H54 (cell line): Measurements from ENCODE around the gene EFHC1.
"Not testable (repeated sequence)": the region's sequence is repeated elsewhere in the genome, so short reads cannot be mapped to it uniquely, and the experiment has no call there.

Experiments
- DNase-seq: peaks from one replicate; pipeline ENCODE4 v3.0.0; 2011; ENCODE audit warnings: low spot score, mixed read lengths; ENCODE audit not compliant: insufficient read length
- FAIRE-seq: peaks from 3 replicates; lab custom pipeline; 2011; peaks lifted over from hg19 to GRCh38; lab: Jason Lieb, UNC
- POLR2A ChIP-seq: IDR thresholded peaks from 2 replicates; pipeline ENCODE4 v1.6.1; 2011; ENCODE audit warnings: low read depth, mild to moderate bottlenecking, low read length

EFHC1 gene

GRCh38 chr6:52419809-52420667 is at the start of gene EFHC1:
EFHC1 (plus strand) TSS chr6:52420342; CDS start chr6:52420411, 69 bp downstream.
- DNase-seq (peak; percentile 81), FAIRE-seq (peak; percentile 88)
- TF ChIP-seq POLR2A = peak; percentile 92

GRCh38 chr6:52371656-52372191 is 48.4 kb upstream of the EFHC1 start:
- FAIRE-seq = no peak
- TF ChIP-seq POLR2A = no peak
- no peak for DNase-seq

GRCh38 chr6:52373151-52373690 is 46.9 kb upstream of the EFHC1 start:
- TF ChIP-seq POLR2A = no peak
- no peak for DNase-seq
- FAIRE-seq = no peak

GRCh38 chr6:52374247-52374646 is 45.9 kb upstream of the EFHC1 start:
- FAIRE-seq (no peak), DNase-seq (no peak)
- TF ChIP-seq POLR2A = no peak

GRCh38 chr6:52375780-52376556 is 44.2 kb upstream of the EFHC1 start:
- no peak for FAIRE-seq
- TF ChIP-seq POLR2A = no peak
- DNase-seq = no peak

GRCh38 chr6:52376763-52377162 is 43.4 kb upstream of the EFHC1 start:
- FAIRE-seq (no peak), DNase-seq (no peak)
- no peak for TF ChIP-seq POLR2A

- no peak for TF ChIP-seq POLR2A
- no peak for DNase-seq
- no peak for FAIRE-seq
These were observed 42.5 kb upstream of the EFHC1 start for GRCh38 chr6:52377538-52378221.

GRCh38 chr6:52381249-52381648 is 38.9 kb upstream of the EFHC1 start:
- FAIRE-seq (no peak), DNase-seq (no peak)
- no peak for TF ChIP-seq POLR2A

- no peak for FAIRE-seq
- DNase-seq = no peak
- TF ChIP-seq POLR2A = no peak
These were observed 35.9 kb upstream of the EFHC1 start for GRCh38 chr6:52384145-52384766.

GRCh38 chr6:52385074-52385473 is 35.1 kb upstream of the EFHC1 start:
- no peak for TF ChIP-seq POLR2A
- FAIRE-seq (no peak), DNase-seq (no peak)

- FAIRE-seq, DNase-seq: not testable (repeated sequence)
These were observed 32.0 kb upstream of the EFHC1 start for GRCh38 chr6:52388119-52388518.

- no peak for TF ChIP-seq POLR2A
- DNase-seq = no peak
- FAIRE-seq = no peak
These were observed 31.4 kb upstream of the EFHC1 start for GRCh38 chr6:52388790-52389189.

- DNase-seq (no peak), FAIRE-seq (no peak)
- no peak for TF ChIP-seq POLR2A
These were observed 30.9 kb upstream of the EFHC1 start for GRCh38 chr6:52389264-52389625.
